GM03348 (cell line): ENCODE measurements around the gene FBXO28.
"Not testable (repeated sequence)": the region's sequence is repeated elsewhere in the genome, so short reads cannot be mapped to it uniquely, and the experiment has no call there.

Source experiments
- DNase-seq: peaks from one replicate; pipeline ENCODE4 v3.0.0; 2012; ENCODE audit warnings: low spot score

The FBXO28 gene, protein sequence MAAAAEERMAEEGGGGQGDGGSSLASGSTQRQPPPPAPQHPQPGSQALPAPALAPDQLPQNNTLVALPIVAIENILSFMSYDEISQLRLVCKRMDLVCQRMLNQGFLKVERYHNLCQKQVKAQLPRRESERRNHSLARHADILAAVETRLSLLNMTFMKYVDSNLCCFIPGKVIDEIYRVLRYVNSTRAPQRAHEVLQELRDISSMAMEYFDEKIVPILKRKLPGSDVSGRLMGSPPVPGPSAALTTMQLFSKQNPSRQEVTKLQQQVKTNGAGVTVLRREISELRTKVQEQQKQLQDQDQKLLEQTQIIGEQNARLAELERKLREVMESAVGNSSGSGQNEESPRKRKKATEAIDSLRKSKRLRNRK

DNA sequence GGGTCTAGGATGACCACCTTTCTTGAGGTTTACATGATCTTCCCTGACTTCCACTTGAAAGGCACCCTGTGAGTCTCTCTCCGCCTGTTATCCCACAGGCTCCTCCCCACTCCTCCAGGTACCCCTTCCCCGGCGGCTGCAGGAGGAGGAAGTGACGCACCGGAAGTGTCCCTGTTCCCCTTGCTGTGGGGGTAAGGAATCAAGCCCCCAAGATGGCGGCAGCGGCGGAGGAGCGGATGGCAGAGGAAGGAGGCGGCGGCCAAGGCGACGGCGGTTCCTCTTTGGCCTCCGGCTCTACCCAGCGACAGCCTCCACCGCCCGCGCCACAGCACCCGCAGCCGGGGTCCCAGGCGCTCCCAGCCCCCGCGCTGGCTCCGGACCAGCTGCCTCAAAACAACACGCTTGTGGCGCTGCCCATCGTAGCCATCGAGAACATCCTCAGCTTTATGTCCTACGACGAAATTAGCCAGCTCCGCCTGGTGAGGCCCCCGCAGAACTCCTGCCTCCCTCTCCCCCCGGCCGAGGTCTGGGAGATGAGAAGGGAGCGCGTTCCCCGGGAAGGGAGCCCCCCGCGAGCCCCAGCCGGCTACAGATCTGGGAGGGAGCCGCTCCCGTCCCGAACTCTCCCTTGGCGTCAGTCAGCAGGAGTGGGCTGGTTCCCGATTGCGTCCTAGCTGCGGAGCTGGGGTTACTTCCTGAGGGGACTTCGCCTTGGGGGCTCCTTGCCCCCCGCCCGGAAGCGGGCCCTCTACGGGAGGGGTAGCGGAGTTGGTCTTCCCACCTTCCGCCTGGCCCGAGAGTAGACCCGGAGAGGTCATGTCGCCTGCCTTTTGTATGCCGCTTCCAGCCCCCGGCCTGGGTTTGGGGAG is at the start of gene FBXO28:
TSS of gene FBXO28 (plus strand) at position 194 of the 869 bp plus-strand sequence. CDS start at position 213, 19 bp downstream.
- DNase-seq = peak; percentile 97

DNA sequence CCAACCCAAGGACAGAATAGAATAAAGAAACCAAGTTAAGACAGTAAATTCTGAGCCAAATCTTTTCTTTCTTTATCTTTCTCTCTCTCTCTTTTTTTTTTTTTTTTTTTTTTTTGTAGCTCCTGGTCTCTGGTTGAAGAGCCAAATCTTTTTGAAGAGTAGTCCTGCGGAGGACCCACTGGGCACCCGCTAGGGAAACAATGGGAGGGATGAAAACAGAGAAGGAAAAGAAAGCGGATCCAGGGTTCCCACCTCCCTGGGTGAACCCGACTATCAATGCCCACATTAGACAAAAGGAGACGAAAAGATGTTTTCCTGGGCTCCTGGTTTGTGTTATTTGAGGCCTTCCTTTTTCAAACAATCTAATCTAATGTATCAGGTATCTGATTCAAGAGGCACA is 49.8 kb upstream of the FBXO28 start:
- no peak for DNase-seq

DNA sequence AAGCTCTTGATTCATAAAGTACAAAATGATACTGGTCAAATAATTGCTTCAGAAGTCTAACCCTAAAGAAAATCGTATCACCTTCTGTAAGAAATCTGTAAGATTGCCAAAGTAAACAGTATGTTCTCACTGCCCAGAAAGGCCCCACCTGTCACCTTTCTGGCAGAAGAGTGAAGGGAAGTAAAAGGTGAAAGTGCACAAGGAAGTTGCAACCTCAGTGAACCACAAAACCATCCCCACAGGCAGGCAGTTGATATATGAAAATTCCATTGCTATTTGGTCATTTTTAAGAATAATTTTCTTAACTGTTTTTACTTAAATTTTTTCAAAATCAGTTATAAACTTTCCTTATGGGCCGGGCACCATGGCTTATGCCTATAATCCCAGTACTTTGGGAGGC is 48.5 kb upstream of the FBXO28 start:
- DNase-seq = peak; percentile 50

DNA sequence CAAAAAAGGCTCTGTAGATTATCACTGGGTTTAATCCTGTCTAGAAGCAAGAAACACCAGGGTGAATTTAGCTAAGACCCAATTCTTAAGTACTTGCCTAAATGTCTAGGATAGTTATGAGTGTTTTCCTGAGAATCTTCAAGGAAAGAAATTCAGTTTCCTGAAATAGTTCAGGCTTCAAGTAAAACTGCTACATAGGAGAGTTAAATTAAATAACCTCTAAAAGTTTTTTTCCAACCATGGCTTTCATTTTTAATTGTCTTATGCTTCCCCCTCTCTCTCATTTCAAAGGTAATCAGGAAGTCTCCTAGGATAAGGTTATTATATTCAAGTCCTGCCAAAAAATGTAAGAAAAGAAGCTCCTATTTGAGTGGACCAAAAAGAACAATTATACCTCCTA is 46.7 kb upstream of the FBXO28 start:
- no peak for DNase-seq

DNA sequence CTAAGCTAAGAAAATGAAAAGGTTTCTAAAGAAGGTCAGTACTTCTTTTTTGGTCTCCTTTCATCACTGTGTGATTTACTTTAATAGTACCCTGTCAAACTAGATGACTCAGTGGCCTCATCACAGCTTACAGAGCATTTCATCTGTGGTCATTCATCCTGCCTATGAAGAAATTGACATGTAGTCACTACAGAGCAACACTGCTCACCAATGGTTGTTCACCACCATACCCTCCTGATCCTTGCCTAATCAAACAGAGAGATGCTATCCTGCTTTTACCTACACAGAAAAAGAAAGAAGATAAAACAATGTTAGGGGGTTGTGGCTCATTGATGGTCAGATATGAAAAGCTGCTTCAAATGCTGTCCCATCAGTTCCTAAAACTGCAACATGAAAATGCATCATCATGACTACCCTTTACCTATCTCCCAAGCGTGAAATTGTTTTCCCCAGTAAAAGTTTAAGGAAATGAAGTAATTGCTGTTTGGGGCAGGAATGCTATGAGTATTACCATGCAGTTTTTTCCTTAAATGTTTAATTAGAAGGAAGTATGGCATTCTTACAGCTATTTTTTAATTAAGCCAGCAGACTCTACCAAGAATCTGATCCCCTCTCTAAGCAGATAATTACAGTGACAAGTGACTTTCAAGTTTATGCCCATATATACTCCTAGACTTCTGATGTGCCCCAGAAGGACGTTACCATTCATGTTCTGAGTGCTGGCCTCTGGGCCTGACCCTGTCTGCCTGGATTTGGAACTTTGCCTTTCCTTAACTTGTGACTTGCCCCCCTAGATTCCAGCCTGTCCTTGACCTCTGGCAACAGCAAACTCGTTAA is 46.1 kb upstream of the FBXO28 start:
- peak; percentile 52 for DNase-seq

DNA sequence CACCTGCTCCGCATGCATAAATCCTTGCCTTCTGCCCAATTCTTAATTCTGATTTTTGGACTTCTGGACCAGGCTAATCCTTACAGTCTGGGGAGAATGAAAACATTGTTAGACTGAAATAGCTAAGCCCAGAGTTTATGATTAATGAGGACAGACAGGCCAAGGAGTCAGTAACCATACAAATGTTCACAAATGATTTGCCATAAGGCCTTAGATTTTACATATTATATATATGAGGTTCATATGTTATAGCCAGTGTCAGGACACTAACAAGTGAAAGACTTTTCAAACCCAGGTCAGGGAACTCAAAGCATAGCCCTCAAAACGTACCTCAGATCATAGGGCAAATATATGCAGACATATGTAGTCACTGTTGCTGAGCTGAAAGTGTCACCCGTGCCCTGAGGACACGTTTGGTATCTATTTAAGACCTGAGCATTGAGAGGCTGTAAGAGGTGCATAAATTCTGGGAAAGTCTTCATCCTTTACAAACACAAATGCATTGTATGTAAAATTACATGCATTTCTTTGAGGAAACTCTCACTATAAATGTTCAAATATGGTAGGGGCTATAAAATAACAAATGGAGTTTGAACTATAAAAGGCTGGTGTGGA is 45.3 kb upstream of the FBXO28 start:
- no peak for DNase-seq

DNA sequence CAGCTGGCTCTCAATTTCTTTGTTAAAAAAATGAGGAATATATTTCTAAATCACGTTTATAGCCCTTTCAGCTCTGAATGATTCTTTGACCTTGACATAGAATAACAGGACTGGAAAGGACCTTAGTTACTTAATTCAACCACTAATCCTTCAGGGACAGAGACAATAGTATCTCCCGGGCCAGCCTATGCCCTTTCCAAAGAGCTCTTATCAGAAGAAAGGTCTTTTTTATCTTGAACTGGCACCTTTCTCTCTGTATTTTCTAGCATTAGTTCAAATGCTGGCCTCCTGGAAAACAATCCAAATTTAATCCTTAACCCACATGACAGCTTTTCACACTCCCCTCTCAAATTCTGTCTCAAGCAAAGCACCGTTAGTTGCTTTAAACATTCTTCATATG is 44.8 kb upstream of the FBXO28 start:
- DNase-seq = no peak

DNA sequence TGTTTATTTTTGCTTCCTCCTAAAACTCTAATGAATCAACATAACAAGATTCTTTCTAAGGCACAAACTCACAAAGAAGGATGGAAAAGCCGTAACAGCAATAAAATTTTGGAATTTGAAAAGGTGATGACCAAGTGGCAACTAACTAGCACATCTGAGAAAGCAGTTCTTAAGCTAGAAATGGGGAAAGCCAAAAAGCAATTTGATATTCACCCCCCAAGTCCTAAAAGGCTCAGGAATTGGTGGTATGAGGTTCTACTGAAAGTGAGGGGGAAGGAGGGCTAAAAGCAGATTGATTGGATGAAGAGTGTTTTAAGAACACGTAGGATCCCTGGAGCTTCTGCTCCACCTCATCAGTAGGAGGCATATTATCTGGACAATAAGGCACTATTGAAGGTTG is 43.4 kb upstream of the FBXO28 start:
- no peak for DNase-seq

DNA sequence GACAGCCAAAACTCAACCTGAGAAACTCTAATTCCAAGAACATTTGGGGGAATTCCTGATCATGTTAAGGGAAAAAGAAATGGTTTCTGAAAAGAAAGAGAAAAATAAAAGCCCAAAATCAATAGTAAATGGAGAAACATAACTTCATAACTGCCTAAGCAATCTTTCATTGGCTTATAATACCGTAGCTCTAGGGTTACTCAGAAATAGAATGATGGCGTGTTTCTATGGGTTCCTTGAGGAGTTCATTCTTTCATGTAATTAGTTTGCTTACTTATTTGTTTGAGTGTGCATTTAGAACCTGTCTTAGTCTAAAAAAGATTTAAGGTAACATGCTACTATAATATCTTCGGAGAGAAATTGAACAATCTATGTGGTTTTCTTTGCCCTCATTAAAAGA is 37.5 kb upstream of the FBXO28 start:
- no peak for DNase-seq

DNA sequence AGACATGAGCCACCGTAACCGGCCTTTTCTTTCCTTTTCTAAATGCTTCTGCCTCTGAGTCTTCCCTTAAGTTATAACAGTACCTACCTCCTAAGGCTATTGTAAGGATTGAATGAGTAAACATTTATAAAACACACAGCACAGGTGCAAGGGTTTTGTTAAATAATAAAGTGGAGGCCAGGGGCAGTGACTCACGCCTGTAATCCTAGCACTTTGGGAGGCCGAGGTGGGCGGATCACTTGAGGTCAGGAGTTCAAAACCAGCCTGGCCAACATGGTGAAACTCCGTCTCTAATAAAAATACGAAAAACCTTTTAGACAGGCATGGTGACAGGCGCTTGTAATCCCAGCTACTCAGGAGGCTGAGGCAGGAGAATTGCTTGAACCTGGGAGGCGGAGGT is 34.3 kb upstream of the FBXO28 start:
- DNase-seq = not testable (repeated sequence)

DNA sequence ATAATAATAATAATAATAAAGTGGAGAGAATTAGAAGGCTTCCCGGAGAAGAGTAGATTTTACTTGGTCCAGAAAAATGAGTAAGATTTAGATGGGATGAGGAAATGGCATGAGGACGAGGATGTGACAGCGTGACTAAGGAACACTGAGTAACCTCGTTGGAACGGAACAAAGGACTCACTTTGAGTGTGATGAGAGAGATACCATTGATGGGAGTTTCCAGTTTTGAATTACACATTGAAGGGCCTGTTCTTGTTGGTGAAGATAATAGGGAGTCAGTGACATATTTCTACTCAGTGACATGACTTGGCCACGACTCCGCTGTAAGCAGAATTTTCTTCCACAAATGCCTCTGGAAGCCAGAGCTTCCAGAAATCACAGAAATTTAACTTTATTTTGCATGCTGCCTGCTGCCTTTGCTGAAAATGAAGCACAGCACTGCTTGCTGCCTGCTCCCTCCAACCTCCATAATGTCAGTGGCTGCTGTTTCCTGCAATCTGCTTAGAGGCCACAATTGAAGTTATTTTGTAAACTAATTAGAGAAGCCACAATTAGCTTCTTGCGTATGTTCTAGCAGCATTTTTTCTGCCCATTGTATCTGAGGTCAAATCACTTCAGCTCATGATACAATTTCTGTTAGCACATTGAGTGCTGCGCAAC is 33.7 kb upstream of the FBXO28 start:
- DNase-seq = peak; percentile 20

DNA sequence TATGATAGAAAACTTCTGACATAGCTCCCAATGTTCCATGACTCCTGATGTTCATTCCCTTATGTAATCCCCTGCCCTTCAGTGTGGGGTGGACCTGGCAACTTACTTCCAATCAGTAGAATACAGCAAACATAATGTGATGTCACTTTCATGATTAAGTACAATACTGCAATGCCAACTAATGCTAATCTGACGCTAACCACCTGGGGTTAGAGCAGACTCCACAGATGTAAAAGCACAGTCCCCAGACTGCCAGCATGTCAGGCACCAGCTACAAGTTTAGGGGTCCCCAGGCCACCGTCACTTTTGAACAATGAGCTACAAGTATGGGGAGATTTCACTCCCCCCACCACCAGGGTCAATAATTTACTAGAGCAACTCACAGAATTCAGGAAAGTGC is 32.3 kb upstream of the FBXO28 start:
- no peak for DNase-seq

DNA sequence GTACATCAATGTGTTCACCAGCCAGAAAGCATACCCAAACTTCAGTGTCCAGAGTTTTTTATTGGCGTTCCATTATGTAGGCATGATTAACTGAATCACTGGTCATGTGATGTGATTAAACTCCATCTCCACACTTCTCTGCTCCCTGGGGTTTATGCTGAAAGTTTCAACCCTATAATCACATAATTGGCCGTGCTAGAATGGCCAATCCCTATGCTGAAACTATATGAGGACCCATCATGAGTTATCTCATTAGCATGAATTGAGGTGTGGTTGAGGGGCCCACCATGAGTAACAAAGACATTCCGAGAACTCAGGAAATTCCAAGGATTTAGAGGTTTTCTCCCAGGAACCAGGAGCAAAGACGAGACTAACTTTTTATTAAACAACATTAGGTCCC is 31.8 kb upstream of the FBXO28 start:
- DNase-seq = no peak

DNA sequence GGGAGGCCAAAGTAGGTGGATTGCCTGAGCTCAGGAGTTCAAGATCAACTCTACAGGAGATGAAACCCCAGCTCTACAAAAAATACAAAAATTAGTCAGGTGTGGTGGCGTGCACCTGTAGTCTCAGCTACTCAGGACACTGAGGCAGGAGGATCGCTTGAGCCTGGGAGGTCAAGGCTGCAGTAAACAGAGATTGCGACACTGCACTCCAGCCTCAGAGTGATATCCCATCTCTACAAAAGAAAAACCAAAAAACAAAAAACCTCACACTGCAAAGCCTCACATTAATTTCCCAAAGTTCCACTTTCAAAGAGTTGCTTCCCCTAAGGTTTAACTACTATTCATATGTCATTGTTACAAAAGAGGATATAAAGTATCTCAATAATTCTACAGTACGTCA is 29.0 kb upstream of the FBXO28 start:
- DNase-seq = no peak

DNA sequence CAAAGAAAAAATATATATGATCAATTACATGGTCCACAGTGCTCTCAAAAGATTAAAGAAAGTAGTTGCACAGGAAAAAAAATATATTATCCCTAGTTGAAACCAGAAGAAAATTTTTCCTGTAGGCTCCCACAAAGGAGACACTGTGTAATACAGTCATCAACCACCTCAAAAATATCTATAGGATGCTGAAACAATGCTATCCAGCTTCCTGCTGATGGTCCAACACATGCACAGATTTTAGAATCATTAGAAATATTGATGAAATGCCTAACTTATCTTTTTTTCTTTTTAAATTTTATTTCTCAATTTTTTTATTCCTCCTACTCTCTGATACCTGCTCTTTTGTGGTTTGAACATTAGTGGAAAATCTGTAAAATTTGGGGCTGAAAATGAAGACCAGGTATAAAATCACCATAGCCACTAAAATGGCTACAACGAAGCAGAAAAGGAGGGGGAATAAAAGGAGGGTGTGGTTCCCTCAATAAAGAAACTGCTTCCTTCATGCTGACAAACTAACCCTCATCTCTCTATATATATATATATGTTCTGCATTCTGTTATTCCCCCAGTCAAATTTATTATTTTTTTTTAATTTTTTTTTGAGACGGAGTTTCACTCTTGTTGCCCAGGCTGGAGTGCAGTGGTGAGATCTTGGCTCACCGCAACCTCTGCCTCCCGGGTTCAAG is 28.3 kb upstream of the FBXO28 start:
- DNase-seq = no peak

DNA sequence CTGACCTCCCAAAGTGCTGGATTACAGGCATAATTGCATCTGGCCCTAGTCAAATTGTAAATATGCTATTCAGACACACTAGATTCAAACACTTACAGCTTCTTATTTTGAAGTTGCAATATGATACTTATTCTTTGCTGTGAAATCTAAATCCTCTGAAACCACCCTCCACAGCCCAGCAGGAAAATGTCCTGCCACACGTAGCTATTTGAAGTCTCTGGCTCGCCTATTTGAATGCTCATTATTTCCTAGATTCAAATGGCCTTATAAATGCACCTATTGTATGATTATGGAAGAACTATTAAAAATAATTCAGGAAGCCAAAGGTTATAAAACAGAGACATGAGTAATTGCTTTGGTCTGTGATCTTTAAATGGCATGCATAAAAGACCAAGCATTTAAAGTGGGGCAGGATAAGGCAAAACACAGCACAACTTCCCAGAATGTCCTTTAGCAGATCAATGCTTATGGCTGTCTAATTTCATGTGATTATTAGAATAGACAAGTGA is 26.6 kb upstream of the FBXO28 start:
- no peak for DNase-seq

DNA sequence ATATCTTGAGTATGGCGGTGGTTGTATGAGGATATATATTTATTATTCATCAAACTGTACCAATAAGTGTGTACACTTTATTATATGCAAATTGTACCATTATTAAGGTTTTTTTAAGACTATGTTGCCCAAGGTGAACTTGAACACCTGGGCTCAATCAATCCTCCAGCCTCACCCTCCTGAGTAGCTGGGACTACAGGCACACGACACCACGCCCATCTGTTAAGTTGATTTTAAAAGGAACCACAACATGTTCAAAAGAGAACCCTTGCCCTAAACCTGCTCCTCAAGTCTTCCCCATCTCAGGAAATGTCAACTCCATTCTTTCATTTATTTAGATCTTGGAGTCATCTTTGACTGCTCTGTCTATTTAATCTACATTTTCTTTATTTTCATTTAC is 24.3 kb upstream of the FBXO28 start:
- DNase-seq = no peak

DNA sequence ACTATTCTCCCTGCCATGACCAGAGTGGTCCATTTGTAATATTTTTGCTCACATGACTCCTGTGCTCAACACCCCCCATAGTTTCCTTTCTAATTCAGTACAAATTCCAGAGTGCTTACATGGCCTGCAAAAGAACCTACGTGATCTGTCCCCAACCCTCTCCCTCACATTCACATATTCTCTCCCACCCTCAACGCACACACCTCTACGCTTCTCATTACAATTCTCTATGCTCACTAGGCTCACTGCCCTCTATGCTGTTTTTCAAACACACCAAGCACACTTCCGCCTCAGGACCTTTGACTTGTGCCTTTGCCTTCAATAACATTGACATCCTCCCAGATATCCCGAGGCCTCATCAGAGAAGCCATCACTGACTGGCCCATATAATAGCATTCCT is 23.8 kb upstream of the FBXO28 start:
- no peak for DNase-seq

DNA sequence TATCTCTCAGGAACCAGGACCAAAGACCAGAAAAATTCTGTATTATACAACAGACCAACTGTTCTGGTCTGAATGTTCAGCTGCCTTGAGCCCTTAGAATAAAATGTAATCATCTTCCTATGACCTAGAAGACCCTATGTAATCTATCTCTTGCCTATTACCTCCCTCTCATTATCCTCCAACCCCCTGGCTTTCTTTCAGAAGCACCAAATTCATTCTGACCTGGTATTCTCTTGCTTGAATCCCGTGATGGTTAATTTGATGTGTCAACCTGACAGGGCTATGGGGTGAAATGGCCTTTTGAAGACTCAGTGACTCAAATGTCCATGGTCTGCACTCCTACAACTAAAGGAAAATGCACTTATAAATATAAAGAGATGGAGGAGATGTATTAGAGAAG is 21.8 kb upstream of the FBXO28 start:
- DNase-seq = no peak

DNA sequence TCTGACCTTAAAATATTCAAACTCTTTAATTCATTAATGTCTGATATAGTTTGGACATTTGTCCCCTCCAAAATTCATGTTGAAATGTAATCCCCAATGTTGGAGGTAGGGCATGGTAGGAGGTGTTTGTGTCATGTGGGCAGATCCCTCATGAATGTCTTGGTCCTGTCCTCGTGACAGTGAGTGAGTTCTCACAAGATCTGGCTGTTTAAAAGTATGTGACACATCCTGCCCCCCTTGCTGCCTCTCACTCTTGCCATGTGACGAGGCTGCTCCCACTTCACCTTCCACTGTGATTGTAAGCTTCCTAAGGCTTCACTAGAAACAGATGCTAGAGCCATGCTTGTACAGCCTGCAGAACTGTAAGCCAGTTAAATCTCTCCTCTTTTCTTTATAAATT is 21.3 kb upstream of the FBXO28 start:
- DNase-seq = no peak

DNA sequence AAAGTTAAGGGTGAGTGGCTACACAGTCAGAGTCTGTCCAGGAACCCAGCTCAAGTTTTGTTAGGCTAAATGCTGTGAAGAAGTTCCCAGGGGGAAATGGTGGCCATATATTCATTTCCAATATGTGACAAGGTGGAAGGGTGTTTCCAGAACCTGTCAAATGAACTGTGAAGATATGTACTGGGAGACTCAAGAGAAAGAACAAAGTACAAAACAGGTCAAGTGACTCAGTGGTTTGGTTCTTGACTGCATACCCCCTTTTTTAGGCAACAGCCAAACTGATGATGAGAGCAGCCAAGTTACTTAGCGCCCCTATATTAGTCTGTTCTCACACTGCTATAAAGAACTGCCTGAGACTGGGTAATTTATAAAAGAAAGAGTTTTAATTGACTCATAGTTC is 18.6 kb upstream of the FBXO28 start:
- no peak for DNase-seq
